Dendritic cell treated with granulocyte-macrophage colony-stimulating factor and Interleukin-4, amounts not matched to agents 40 ng/mL and 50 ng/mL, for 4 days (primary cell): ENCODE data around the gene WDR27.

Experiments used
- H3K27ac Mint-ChIP-seq: one replicate; pipeline ENCODE4 v1.8.0; 2022; ENCODE audit warnings: mild to moderate bottlenecking, mixed read lengths
- H3K27me3 Mint-ChIP-seq: one replicate; pipeline ENCODE4 v1.8.0; 2022; ENCODE audit warnings: mild to moderate bottlenecking, mixed read lengths
- H3K36me3 Mint-ChIP-seq: one replicate; pipeline ENCODE4 v1.8.0; 2022; ENCODE audit warnings: low read depth, mixed read lengths
- H3K4me1 Mint-ChIP-seq: one replicate; pipeline ENCODE4 v1.8.0; 2022; ENCODE audit warnings: low read depth, mixed read lengths
- H3K4me3 Mint-ChIP-seq: one replicate; pipeline ENCODE4 v1.8.0; 2022; ENCODE audit warnings: mild to moderate bottlenecking, moderate library complexity, mixed read lengths
- H3K9me3 Mint-ChIP-seq: one replicate; pipeline ENCODE4 v1.8.0; 2022; ENCODE audit warnings: mixed read lengths
- intact Hi-C: fragments of 100-400 bp; cut with micrococcal nuclease; formaldehyde crosslinking; loops from one replicate; pipeline ENCODE4 v1.15.0; 2022

The WDR27 gene

DNA sequence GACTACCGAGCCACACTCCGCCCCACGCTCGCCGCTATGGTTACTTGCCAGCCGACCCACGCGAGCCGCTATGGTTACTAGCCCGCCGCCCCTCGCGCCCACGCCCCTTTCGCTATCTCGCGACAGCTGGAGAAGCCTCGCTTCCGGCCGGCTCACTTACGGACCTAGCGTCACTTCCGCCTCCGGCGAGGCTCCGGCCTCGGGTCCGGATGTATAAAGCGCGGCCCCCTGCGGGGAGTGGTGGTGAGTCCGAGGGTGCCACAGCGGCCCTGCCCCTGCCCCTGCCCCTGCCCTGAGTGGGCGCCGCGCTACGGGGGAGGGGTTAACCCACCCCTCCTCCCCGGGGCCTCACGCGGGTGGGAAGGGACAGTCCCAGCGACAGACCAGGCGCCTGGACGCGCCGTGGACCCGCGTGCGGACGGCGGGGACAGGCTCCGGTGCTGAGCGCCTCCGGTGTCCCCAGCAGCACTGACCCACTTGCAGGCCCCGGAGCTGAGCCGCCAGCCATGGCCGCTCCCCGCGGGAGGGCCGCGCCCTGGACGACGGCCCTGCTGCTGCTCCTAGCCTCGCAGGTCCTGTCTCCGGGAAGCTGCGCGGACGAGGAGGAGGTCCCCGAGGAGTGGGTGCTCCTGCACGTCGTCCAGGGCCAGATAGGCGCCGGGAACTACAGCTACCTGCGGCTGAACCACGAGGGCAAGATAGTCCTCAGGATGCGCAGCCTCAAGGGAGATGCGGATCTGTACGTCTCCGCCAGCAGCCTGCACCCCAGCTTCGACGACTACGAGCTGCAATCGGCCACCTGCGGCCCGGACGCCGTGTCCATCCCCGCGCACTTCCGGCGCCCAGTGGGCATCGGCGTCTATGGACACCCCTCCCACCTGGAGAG lies at the start of gene WDR27, which contains the start of gene C6orf120:
Gene WDR27 (minus strand): TSS at position 76 of the 886 bp plus-strand sequence. CDS start 13,024 bp downstream, outside the sequence.
Gene C6orf120 (plus strand): TSS at position 173 of the 886 bp plus-strand sequence. CDS start 334 bp downstream, at position 507.
- Mint-ChIP-seq H3K9me3 (no peaks in the 10 kb centered on the region), H3K27me3 (no peaks in the 10 kb centered on the region), H3K4me3 (peak within 1 kb of the TSS; percentile 87), H3K27ac (peak within 1 kb of the TSS; percentile 87), H3K4me1 (peaks cover 34% of the 10 kb centered on the region), H3K36me3 (peaks cover 21% of the 10 kb centered on the region)
- intact Hi-C loops: loop anchor here (1.0 to 5.0 kb wide), 6 partner anchors 21 to 853 kb away; partner anchors contain the start of genes DYNLT2, ERMARD, FAM120B and TBP

DNA sequence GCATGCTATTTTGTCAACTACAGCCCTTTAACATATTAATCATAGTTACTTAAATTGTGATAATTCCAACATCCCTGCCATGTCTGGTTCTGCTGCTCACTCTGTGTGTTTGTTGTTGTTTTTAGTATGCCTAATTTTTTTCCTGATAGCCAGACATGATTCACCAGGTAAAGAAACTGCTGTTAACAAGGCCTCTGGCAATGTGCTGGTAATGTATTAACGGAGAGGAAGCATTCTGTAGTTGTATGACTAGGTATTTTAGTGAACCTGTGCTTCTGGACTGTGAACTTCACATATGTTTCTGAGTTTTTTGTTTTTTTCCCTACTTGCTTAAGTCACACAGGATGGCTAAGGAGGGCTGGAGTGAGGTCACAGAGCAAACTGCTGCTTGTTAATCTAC lies 44.7 kb upstream of the WDR27 start:
- Mint-ChIP-seq H3K27me3 (peaks cover 3% of the 10 kb centered on the region), H3K27ac (no peak overlapping the region), H3K9me3 (peaks cover 6% of the 10 kb centered on the region), H3K4me3 (no peak overlapping the region), H3K4me1 (peaks cover 6% of the 10 kb centered on the region), H3K36me3 (peaks cover 8% of the 10 kb centered on the region)
- intact Hi-C loops: no loop called here

DNA sequence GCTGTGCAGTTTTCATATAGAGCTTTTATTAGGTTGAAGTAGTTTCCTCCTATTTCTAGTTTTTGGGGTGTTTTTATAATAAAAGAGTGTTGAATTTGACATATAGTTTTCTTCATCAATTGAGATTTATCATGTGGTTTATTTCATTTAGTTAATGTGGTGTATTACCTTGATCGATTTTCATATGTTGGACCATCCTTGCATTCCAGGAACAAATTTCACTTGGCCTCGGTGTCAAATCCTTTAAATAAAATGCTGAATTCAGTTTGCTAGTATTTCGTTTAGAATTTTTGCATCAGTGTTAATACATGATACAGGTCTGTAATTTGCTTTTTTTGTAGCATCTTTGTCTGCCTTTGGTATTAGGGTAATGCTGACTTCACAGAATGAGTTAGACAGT lies 43.6 kb upstream of the WDR27 start:
- Mint-ChIP-seq H3K4me3 (no peak overlapping the region), H3K36me3 (no peaks in the 10 kb centered on the region), H3K27ac (no peak overlapping the region), H3K4me1 (peaks cover 6% of the 10 kb centered on the region), H3K27me3 (peaks cover 3% of the 10 kb centered on the region), H3K9me3 (peaks cover 6% of the 10 kb centered on the region)
- intact Hi-C loops: no loop called here

DNA sequence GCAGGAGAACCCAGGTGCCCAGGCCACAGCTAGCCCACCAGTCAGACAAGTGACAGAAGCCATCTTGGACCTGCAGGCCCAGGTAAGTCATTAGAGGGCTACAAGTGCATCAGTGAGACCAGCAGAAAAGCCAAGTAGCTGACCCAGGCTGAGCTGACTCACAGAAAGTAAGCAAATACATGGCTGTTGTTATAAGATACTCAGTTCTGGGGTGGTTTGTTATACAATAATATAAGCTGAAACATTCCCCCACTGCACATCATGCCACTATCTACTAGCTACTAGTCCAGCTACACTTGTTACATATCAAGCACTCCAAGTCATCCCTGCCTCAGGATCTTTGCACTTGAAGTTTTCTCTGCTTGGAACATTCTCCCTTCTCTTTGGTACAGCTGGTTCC lies 39.5 kb upstream of the WDR27 start:
- no peaks in the 10 kb centered on the region for H3K36me3 Mint-ChIP-seq
- intact Hi-C loops: no loop called here
- H3K27me3 Mint-ChIP-seq: peaks cover 3% of the 10 kb centered on the region
- peaks cover 6% of the 10 kb centered on the region for H3K9me3 Mint-ChIP-seq
- H3K27ac Mint-ChIP-seq: no peak overlapping the region
- H3K4me3 Mint-ChIP-seq: no peak overlapping the region
- no peaks in the 10 kb centered on the region for H3K4me1 Mint-ChIP-seq

DNA sequence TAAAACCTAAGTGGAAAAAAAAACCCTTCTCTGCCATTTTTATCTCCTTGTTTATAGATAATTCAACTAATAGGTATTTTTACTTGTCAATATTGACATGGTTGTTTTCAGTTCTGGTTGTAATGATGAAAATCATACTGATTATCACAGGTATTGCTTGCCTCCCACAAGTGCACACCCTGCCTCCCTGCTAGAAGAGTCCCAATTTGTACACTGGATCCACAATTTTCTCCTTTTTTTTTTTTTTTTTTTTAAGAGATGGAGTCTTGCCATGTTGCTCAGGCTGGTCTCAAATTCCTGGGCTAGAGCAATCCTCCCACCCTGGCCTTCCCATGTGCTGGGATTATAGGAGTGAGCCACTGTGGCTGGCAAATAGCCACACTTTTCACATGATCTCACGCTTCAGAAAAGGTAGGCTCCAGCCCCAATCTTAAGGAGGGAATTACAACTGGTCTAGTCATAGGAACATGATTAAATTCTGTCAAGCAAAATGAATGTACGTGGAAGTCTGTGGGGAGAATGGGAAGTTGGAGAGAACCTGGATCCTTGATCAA lies 37.2 kb upstream of the WDR27 start:
- Mint-ChIP-seq H3K4me1 (no peaks in the 10 kb centered on the region), H3K27ac (no peak overlapping the region), H3K4me3 (no peak overlapping the region), H3K27me3 (peaks cover 13% of the 10 kb centered on the region), H3K36me3 (no peaks in the 10 kb centered on the region), H3K9me3 (no peaks in the 10 kb centered on the region)
- intact Hi-C loops: no loop called here

DNA sequence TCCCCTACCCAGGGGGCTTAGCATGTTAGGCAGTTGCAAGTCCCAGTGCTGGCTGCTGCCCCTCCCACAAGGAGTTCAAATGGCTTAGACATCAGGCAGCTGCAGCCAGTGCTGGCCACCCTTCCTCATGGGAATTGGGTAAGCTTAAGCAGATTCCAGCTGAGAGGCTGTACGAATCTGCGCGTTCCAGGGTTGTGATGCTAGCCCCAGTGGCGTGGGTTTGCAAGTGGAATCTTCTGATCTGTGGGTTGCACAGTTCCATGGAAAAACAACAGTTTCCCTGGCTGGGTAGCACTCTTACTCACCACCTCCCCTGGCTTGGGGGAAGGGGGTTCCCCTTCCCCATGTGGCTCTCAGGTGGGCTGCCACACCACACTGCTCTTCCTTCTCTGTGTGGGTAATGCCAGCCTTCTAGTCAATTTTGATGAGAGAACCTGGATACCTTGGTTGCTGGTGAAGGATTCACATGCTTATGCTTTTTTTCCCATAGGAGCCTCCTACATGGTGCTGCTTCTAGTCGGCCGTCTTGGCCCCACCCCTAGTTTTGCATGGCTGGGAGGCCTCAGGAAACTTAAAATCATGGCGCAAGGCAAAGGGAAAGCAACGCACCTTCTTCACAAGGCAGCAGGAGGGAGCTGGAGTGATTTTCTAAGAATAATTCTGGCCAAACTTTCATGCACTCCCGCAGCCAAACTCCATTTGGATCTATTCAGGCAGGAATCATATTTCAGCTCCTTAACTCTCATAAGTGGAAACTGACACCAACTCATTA lies 36.6 kb upstream of the WDR27 start:
- Mint-ChIP-seq H3K27ac (no peak overlapping the region), H3K36me3 (no peaks in the 10 kb centered on the region), H3K27me3 (peaks cover 17% of the 10 kb centered on the region), H3K4me3 (no peak overlapping the region), H3K4me1 (no peaks in the 10 kb centered on the region), H3K9me3 (no peaks in the 10 kb centered on the region)
- intact Hi-C loops: no loop called here

DNA sequence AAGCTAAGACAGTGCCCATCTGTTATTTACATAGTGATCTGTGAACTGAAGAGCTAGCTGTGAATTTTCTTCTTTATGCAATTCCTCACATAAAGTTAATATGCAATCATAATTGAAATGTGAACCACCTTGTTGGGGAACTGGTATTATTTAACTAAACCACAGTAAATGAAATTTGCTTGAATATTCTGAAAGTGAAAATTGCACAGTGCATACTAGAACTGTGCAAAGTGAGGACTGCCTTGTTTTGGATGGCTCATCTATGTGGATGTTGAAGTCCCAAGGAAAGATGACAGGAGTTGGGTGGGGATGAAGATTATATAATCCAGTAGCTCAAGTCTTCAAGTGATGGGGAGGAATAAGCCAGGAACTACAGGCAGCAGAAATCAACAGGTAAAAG lies 28.1 kb upstream of the WDR27 start:
- no peak overlapping the region for H3K27ac Mint-ChIP-seq
- no peaks in the 10 kb centered on the region for H3K4me1 Mint-ChIP-seq
- peaks cover 14% of the 10 kb centered on the region for H3K27me3 Mint-ChIP-seq
- intact Hi-C loops: no loop called here
- H3K4me3 Mint-ChIP-seq: no peak overlapping the region
- H3K36me3 Mint-ChIP-seq: no peaks in the 10 kb centered on the region
- H3K9me3 Mint-ChIP-seq: no peaks in the 10 kb centered on the region

DNA sequence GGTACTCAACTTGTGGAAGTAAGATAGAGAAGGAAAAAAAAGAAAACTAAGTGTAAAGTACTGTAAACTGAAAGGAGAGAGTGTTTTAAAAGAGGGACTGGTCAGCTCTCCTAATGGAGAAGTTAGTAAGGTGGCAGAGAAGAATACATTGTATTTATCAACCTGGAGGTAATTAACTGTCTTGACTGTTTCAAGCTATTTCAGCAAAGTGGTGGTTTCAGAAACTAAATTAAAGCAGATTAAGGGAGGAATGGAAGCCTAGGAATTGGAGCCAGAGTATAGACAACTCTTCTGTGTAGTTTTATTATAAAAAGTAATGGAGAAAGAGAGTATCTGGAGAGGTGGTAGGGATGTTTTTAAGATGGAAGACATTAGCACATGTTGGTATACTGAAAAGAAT lies 25.1 kb upstream of the WDR27 start:
- Mint-ChIP-seq H3K36me3 (peaks cover 7% of the 10 kb centered on the region), H3K9me3 (no peaks in the 10 kb centered on the region), H3K4me1 (peaks cover 10% of the 10 kb centered on the region), H3K27me3 (peaks cover 4% of the 10 kb centered on the region), H3K27ac (no peak overlapping the region), H3K4me3 (no peak overlapping the region)
- intact Hi-C loops: no loop called here

DNA sequence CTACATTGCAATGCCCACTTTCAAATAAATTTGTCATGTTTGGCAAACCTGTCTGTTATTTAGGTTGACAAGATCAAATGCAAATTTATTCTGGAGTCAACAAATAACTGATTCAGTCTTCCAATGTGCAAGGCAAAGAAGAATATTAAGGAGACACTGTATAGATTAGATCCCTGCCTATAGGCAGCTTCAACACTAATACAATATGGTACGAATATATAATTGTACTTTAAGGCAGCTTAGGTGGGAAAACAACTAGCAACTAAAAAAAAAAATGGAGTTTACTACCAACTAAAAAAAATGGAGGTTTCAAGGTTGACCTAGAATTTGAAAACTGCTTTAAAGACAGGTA lies 24.2 kb upstream of the WDR27 start:
- Mint-ChIP-seq H3K27ac (no peak overlapping the region), H3K9me3 (no peaks in the 10 kb centered on the region), H3K4me3 (no peak overlapping the region), H3K27me3 (peaks cover 4% of the 10 kb centered on the region), H3K36me3 (peaks cover 7% of the 10 kb centered on the region), H3K4me1 (peaks cover 10% of the 10 kb centered on the region)
- intact Hi-C loops: no loop called here

DNA sequence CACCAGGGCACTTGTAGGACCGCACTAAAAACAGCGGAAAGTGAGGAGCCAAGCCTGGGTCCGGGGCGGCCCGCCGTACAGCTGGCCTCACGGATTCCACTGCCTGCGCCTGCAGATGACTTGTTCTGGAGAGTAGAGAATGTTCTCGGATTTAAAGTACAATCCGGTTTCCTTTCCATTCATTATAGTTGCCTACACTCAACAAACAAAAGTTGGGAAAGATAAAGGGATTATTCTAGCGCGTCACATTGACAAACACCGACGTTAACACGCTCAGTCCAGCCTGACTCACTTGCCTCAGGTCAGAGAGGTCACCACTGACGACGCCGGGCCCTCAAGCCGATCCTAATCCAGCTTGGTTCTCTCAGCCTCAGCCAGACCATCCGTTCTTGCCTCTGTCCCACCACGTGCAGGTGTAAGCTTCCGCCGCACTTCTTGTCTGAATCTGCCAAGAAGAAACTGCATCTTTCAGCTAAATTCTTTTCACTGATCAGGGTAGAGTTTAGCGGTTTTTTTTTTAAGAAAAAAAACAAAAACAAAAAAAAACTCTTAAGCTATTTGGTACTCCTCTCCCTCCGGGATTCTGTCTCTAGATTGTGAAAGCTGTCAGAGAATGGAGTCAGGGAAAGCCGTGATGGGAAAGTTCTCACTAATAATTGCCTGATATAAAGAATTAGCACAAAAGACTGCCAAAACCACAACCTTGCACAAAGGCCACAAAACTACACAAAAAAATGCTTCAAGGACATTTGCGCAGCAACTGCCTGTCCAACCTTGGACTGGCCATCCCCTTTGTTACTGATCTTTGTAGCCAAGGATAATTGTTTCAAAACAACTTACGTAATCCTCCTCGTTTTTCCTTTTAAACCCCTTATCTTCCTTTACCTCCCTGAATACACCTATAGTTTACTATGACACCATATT lies 23.6 kb upstream of the WDR27 start:
- intact Hi-C loops: no loop called here
- no peaks in the 10 kb centered on the region for H3K9me3 Mint-ChIP-seq
- peaks cover 14% of the 10 kb centered on the region for H3K4me1 Mint-ChIP-seq
- peak overlapping the region; percentile 69 for H3K4me3 Mint-ChIP-seq
- H3K36me3 Mint-ChIP-seq: peaks cover 7% of the 10 kb centered on the region
- peaks cover 4% of the 10 kb centered on the region for H3K27me3 Mint-ChIP-seq
- H3K27ac Mint-ChIP-seq: peak overlapping the region; percentile 41

DNA sequence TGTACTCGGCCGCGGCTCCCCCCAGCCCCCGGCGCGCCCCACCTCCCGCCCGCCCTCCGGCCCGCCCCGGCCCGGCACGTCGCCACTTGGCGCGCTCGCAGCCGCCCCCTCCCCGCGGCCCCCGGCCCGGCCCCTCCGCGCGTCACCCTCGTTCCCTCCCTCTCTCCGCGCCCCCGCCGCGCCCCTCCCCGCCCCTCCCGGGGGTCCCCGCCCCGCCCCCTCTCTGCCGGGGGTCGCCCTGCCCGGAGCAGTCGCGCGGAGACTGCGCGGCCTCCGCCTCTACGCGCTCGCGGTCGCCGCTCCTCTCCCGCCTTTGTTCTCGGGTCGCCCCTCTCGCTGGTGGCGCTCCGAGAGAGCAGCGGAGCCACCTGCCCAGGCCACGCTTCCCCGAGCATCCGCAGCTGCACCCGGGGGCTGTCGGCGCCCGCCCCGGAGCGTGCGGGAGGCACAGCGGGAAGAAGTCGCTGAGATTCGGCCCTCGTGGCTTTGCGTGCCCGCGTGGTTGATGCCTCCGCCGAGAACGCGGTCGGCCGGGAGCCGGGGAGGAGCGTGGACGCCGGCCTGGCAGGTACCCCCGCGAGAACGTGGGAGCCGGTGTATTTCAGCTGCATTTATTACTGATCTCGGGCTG lies 22.8 kb upstream of the WDR27 start, which contains the start of gene PHF10:
Gene PHF10 (minus strand): TSS at position 7 of the 631 bp plus-strand sequence. CDS start 569 bp downstream, outside the sequence.
- H3K36me3 Mint-ChIP-seq: peaks cover 7% of the 10 kb centered on the region
- H3K4me3 Mint-ChIP-seq: peak within 1 kb of the TSS; percentile 97
- peaks cover 19% of the 10 kb centered on the region for H3K4me1 Mint-ChIP-seq
- peaks cover 4% of the 10 kb centered on the region for H3K27me3 Mint-ChIP-seq
- intact Hi-C loops: no loop called here
- H3K9me3 Mint-ChIP-seq: no peaks in the 10 kb centered on the region
- H3K27ac Mint-ChIP-seq: peak within 1 kb of the TSS; percentile 94

DNA sequence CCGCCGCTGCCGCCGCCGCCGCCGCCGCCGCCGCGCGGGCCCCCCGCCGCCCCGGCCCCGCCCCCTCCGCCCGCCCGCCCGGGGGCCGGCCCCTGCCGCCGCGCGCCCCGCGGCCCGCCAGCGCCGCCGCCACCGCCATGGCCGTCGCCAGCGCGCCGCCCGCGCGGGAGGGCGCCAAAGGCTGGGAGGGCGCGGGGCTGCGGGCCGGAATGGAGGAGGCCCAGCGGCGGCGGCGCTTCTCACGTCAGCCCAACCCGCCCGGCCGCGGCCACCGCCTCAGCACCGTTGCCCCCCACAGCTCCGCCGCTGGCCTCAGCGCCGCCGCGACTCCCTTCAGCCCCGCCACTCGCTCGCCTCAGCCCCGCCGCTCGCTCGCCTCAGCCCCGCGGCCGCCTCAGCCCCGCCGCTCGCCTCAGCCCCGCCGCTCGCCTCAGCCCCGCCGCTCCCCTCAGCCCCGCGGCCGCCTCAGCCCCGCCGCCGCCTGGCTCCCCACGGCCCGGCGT lies 22.2 kb upstream of the WDR27 start:
- Mint-ChIP-seq H3K9me3 (no peaks in the 10 kb centered on the region), H3K36me3 (peaks cover 7% of the 10 kb centered on the region), H3K27ac (peak overlapping the region; percentile 47), H3K4me1 (peaks cover 19% of the 10 kb centered on the region), H3K27me3 (peaks cover 4% of the 10 kb centered on the region), H3K4me3 (peak overlapping the region; percentile 71)
- intact Hi-C loops: loop anchor here (1.0 kb wide), 2 partner anchors 22 to 27 kb away; partner anchors contain the start of genes C6orf120, DYNLT2, ERMARD and WDR27
